GM21737 (cell line): ENCODE data around the gene GRIK2.

Source experiments
- ATAC-seq: cut with Tn5 transposase; IDR thresholded peaks from one replicate; pipeline ENCODE4 v1.9.1; 2021; ENCODE audit warnings: mild to moderate bottlenecking, moderate library complexity; ENCODE audit not compliant: unreplicated experiment

The GRIK2 gene

DNA sequence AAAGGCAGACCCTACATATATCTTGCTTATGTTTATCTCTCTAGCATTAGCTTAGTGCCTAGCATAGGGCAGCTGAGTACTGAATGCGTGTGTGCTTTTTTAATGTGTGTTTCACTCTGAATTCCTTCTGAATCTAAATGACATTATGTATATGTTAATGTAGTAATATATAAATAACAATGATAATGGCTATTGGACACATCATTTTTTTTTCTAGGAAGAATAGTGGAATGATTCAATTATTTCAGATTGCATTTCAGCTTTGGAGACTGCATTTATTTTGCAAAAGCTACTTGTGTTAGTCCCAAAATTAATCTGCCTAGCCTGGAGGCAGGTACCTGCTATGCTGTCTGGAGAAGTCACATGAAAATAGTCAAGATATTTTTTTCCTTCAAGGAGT is 371.8 kb downstream of the GRIK2 start:
- no peak for ATAC-seq

DNA sequence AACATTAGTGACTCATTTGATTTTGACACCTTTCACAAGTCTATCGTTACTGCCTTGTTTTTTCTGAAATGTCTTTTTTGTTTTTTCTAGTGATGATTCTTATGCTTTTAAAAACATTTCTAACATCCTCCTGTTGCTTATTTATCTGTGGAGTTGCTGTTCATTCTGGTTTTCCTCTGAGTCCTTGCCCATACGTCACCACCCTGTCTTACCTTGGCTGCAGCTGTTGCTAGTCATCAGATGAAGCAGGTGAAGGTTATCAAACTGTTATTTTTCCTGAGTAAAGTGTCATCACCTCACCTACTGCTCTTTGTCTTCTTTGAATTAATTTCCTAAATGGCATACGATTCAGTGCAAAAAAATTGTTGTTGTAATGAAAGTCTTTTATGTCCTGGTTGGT is 376.6 kb downstream of the GRIK2 start:
- no peak for ATAC-seq

DNA sequence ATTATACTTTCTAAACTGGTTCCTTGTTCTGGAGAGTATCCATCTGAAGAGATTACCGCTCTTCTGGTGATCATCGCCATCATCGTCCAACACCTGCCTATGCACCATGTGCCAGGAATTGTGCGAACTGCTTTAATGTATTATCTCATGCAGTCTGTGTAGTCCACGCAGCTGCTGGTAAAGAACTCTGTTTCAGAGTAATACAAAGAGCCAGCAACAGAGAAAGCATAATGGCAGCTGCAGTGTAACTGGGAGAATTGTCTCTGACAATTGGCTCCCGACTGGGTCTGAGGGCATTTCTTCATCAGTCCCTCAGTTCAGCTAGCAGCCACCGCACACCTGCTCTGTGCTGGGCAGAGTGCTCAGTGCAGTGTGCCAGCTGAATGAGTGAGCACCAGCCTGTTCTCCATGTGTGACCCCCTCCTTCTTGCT is 383.4 kb downstream of the GRIK2 start:
- no peak for ATAC-seq

DNA sequence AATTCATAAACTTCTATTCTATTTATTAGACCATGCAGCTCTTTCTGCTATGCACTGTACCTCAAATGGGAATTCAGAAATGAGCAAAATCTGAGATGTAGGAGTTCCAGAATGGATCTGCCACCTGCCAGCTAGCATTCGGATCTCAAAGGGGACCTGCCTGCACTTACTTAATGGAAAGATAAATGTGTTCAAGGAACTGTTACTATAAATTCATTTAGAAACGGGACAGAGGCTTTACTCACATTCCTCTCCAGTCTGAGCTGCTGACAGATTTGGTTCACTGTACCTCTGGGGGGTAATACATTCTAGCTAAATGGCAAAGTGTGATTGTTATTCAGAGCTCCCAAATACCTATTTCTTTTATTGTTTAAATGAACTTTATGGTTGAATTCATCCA is 384.1 kb downstream of the GRIK2 start:
- ATAC-seq = no peak

DNA sequence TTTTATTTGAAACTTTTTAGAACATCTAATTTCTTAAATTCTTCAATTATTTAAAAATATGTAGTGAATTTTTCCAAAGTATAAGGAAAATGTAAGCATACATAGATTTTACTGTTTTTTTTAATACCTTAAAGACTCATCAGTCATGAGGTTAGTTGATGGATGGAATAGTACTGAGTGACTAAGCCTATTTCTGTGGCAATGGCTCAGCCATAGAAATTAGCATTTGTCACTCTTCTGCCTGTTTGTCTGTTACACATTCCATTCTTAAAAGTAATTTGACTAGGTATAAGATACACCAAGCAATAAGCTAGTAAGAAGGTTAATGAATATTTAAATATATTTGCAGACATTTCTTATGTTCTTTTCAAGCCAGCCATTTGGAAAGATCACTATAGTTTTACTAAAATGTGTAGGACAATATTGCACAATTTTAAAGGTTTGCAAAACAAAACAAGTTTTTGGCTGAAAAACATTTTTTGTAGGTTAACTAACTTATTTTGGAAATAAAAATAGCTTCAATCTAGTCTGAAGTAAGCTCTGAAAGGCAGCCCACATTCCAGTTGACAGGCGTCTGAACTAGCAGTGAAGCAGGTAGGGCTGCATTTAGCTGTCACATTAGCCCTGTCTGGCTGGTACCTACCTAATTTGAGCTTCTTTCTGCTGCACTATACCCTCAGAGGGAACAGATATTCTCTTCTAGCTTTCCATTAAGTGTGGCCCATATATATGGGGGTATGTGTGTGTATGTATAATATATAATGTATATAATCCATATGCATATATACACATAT is 385.7 kb downstream of the GRIK2 start:
- ATAC-seq = no peak

DNA sequence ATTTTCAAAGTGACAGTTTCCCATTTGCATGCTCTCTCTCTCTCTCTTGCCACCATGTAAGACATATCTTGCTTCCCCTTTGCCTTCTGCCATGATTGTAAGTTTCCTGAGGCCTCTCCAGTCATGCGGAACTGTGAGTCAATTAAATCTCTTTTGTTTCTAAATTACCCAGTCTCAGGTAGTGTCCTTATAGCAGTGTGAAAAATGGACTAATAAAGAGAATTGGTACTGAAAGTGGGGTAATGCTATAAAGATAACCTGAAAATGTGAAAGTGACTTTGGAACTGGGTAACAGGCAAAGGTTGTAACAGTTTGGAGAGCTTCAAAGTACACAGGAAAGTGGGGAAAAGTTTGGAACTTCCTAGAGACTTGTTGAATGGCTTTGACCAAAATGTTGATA is 389.8 kb downstream of the GRIK2 start:
- ATAC-seq = no peak

DNA sequence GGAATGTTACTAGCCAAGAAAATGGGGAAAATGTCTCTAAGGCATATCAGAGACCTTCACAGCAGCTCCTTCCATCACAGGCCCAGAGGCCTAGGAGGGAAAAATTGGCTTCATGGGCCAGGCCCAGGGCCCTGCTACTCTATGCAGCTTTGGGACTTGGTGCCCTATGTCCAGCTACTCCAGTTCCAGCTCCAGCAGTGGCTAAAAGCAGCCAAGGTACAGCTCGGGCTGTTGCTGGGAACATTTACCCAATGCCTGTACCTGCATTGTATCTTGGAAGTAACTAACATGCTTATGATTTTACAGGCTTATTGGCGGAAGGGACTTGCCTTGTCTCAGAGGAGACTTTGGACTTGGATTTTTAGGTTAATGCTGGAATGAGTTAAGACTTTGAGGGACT is 390.6 kb downstream of the GRIK2 start:
- no peak for ATAC-seq

DNA sequence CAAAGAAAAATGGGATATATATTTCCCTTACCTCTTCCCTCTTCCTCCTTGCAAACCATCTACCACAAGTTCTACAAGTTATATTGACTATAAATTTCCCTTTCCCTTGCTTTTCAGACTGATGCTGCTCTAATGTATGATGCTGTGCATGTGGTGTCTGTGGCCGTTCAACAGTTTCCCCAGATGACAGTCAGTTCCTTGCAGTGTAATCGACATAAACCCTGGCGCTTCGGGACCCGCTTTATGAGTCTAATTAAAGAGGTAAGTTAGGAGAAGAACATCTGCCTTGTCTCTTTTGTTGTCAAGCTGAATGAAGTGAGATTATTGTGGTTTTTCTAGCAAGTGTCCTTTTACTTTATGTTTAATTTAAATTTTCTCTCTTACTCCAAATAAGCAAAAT is 406.0 kb downstream of the GRIK2 start:
- no peak for ATAC-seq

DNA sequence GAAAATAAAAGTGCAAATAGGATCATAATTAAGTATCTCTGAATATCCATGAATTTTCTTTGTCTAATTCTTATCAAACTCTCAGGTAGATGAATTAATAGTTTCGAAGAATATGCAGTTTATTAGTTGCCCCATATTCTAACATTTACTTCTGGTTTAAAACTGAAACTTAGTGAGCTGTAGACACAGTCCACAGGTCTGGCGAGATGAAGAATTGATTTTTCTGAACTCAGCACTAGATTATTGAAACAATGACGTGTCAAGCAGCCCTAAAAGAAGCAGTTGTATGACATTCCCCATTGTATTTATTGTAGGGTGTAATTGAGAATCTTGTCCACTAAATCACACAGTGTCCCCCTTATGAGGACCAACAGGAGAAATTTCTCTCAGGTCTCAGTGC is 407.1 kb downstream of the GRIK2 start:
- ATAC-seq = no peak

DNA sequence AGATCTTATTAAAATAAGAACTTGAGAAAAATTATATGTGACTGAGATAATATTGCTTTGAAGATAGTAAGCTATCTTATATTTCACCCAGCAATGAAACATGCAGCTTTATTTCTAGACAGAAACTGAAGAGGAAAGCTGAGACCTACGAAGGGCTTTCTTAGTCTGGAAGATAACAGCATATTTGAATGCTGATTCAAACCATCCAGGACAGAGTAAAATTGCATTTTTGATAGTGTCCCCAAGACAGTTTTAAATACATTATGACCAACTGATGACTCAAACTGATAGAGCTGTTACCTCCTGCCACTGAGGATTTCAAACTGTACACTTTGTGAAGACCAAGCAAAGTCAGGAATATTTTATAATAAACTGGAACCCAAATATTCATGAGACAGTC is 409.6 kb downstream of the GRIK2 start:
- no peak for ATAC-seq

DNA sequence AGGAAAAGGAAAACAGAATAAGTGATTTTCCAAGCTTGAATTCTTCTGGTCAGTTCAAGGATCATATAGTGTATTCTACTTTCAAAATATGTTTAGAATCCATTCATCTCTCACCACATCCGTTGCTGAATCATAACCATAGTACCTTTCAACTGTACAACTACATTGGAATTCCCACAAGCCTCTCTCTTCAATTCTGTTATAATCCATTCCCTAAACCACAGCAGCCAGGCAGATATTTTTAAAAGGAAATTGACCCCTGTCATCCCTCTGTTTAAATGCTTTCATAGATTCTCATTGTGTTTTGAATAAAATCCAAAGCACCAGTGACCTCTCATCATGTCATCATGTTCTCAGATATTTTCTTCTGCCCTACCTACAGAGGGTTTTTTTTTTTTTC is 412.7 kb downstream of the GRIK2 start:
- no peak for ATAC-seq

DNA sequence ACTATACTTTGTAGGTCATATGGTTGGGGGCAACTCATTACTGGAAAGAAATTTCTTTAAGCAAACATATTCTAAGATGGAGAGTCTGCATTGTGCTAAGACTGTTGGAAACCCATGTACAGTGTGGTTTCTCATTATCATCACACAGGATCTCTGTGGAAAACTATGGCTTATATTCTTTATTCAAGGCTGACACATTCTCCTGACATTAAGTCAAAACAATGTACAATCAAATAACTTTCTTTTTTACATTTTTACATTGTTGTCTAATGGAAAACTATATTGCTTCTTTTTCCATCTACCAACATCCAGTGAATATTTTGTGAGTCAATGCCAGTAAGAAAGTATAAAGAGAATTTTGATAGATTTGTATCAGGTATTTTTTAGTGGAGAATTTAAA is 417.6 kb downstream of the GRIK2 start:
- ATAC-seq = no peak

DNA sequence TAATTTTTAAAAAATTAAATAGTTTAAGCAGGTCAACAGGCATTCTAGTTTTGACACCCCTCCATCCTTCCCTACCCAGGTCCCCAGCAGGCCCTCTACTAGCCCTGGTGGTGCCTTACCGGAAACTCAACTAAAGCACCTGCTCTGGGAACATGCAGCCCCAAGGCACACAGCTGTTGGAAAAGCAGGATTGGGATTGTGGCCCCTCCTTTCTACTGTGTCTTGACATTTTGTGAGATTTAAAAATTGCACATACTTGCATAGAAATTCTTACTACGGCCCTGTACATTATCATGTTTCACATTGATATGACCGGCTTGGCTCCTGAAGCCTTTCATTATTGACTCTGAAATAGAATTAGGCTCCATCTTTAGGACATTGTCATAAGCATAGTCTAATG is 423.2 kb downstream of the GRIK2 start:
- no peak for ATAC-seq

DNA sequence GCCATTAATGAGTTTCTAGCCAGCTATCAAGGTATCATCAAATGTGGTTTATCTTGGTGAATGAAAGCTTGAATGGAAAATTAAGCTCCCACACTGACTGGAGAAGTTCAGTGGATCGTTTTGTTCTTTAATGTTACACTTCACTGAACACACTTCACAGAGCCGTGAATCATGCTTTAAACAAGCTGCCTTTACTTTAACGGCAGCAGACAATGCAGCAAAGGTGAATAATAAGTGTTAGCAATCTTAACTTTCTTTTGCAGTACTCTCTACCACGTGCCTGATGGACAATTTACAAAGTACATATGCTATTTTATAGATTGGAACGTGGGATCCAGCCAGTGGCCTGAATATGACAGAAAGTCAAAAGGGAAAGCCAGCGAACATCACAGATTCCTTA is 424.5 kb downstream of the GRIK2 start:
- no peak for ATAC-seq

DNA sequence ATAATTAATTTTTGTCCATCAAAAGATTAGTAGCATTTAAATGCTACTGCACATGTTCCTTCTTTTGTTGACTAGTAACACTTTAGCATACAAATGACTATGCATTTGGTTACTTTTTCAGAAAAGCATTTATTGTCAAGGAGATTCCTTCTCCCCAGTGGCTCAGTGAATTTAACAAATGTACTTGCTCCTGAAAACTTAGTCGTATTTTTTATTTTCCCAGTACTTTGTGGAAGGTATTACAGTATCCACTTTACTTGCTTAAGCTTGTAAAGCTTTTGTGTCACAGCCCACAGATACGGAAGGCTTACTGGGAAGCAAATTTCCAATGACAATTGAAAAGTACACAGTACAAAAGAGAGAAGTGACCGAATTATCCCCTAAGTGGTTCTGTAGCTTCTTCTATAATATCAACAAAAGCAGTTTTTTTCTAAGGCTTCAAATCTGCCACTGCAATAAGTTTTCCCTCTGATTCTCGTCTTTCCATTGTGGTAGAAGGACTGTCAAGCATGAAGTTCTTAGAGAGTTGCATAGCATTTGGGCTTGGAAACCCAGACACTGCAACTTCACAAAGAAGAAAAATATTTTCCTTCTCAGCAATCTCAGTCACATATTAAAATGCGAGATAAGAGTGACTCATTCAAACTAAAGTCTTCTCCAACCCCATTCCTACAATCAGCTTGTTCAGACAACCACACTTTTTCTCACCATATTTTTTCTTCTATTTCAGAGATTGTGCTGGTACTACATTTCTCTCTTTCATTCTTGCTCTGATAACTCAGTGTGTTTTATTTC is 431.2 kb downstream of the GRIK2 start:
- ATAC-seq = no peak

DNA sequence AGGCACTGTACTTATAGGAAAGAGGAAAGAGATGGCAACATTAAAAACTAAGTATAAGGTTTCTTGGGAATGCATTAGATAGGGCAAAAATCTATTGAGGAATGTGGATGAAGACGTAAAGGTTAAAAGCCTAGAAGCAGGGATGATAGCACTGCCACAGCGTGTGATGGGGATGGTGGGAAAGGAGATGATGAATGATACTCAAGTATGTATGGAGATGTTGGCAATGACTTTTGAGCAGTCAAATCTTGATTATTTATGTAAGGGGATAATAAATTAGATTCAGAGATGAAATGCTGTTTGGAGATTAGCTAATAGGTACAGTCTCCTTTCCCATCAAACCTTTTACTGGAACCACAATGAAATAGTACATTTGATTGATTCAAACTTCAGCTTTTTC is 432.8 kb downstream of the GRIK2 start:
- ATAC-seq = no peak

DNA sequence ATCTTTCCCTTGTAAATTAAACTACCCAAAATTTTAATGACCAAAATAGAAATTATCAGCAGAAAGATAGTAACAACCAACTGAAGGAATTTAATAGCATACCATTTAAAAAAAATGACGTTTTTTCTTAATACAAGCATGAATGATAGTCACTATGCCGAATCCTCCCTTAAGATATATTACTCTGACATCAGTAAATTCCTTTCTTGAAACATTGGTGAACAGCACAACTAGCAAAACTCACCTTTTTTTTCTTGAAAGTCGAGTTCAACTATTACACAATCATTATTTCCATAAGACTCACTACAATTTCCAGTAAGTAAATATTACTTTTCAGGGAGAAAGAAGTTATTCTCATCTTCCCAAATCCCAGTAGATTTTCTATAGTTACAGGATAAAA is 433.2 kb downstream of the GRIK2 start:
- ATAC-seq = no peak

DNA sequence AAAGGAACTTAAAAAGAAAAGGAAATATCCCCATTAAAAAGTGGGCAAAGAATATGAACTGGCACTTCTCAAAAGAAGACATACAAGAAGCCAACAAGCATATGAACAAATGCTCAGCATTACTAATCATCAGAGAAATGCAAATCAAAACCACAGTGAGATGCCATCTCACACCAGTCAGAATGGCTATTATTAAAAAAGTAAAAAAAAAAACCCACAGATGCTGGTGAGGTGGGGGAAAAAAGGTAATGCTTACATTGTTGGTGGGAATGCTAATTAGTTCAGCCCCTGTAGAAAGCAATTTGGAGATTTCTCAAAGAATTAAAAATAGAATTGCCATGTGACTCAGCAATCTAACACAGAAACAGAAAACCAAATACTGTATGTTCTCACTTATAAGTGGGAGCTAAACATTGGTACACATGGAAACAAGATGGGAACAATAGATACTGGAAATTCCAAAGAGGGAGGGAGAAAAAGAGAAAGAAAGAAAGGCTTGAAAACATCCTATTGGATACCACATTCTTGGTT is 437.1 kb downstream of the GRIK2 start:
- no peak for ATAC-seq

DNA sequence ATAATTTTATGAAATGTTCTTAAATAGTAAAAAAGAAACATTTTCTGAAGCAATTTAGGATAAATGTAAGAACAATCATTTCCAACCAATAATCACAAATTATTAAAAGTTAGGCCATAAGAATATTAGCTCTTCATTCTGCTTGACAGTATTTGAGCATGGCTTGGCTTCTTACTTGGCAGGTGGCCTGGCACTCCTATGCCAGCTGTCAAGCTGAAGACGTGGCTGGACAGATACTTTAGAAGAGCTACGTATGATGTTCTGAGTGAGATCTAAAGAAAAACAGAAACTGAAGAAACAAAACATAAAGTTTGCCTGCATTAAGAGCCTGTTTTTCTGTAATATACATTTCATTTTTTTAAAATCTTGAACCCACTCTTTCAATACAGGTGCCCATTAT is 438.9 kb downstream of the GRIK2 start:
- ATAC-seq = no peak

DNA sequence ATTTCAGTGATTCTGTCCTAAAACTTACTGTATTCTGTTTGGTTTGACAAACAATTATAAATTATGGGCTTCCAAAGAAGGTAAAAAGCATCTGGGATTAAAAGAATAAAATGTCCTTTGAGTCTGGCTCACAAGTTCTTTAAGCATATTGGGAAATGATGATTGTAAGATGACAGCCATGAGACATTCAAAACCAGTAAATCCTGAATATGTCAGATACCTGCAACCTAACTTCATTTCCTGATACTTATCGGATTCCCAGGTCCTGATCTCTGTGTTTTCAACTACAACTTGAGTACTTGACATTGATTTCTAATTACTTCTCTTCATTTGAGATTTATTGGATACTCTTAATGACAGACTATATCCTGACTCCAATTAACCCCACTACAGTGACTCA is 446.6 kb downstream of the GRIK2 start:
- no peak for ATAC-seq

DNA sequence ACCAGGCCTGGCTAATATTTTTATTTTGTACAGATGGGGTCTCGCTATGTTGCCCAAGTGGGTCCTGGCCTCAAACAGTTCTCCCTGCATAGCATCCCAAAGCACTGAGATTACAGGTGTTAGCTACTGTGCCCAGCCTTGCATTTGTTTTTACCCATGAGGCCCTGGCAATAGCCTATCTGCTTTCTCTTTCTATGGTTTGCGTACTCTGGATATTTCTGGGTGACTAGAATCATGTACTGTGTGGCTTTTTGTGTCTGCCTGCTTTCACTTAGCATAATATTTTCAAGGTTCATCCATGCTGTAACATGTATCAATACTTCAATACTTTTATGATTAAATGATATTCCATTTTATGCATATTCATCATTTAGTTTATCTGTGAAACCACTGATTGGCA is 451.7 kb downstream of the GRIK2 start:
- ATAC-seq = no peak

DNA sequence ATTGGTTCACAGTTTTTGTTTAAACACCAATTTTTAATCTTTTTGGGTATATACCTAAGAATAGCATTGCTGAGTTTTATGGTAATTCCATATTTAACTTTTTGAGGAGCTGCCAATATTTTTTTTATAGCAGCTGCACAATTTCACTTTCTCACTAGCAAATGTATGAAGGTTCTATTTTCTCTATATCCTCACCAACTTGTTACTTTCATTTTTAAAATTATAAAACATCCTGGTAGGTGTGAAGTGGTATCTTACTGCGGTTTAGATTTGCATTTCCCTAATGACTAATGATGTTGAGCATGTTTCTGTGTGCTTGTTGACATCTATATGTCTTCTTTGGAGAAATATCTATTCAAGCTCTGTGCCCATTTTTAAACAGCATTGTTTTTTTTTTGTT is 452.1 kb downstream of the GRIK2 start:
- peak; percentile 64 for ATAC-seq
